Measurements from ENCODE around the gene PLCXD3.

PLCXD3 gene

DNA sequence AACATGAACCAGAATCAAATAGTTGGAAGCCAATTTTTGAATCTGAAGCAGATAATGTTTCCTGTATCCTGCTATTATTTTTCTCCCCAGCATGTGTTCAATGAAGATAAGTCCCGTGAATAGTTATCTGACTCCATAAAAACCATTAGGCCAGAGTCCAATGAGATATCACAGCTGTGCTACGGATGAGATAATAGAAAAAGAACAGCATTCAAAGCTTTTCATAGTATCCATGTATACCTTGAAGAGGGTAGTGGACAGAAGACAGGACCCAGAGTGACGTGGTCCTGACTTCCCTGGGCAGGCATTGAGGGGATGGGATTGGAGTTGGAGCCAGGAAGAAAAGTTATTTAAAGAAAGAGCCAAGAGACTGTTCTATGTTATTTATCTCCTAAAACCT lies 246.4 kb downstream of the PLCXD3 start:
- Histone ChIP-seq H3K36me3 (ENCODE audit: insufficient read depth) (no peaks in the 10 kb centered on the region), H3K4me2 (no peak overlapping the region), H3K27ac (no peak overlapping the region), H3K4me3 (IDR thresholded peaks at IDR 0.05; ENCODE audit: insufficient read depth, low read depth, low read length) (no peak overlapping the region), H3K9ac (no peak overlapping the region), H3K4me1 (ENCODE audit: low read depth, poor library complexity, severe bottlenecking) (no peaks in the 10 kb centered on the region), H4K20me1 (ENCODE audit: insufficient read depth) (no peaks in the 10 kb centered on the region), H3K27me3 (ENCODE audit: insufficient read depth, low read depth) (no peaks in the 10 kb centered on the region), H2AFZ (ENCODE audit: low read depth) (no peak overlapping the region), H3K79me2 (ENCODE audit: insufficient read depth, low read depth) (no peaks in the 10 kb centered on the region)
- TF ChIP-seq, protein P1, sequence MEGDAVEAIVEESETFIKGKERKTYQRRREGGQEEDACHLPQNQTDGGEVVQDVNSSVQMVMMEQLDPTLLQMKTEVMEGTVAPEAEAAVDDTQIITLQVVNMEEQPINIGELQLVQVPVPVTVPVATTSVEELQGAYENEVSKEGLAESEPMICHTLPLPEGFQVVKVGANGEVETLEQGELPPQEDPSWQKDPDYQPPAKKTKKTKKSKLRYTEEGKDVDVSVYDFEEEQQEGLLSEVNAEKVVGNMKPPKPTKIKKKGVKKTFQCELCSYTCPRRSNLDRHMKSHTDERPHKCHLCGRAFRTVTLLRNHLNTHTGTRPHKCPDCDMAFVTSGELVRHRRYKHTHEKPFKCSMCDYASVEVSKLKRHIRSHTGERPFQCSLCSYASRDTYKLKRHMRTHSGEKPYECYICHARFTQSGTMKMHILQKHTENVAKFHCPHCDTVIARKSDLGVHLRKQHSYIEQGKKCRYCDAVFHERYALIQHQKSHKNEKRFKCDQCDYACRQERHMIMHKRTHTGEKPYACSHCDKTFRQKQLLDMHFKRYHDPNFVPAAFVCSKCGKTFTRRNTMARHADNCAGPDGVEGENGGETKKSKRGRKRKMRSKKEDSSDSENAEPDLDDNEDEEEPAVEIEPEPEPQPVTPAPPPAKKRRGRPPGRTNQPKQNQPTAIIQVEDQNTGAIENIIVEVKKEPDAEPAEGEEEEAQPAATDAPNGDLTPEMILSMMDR (conservative IDR thresholded peaks at IDR 0.05; ENCODE audit: low read depth, low read length) = no peak

DNA sequence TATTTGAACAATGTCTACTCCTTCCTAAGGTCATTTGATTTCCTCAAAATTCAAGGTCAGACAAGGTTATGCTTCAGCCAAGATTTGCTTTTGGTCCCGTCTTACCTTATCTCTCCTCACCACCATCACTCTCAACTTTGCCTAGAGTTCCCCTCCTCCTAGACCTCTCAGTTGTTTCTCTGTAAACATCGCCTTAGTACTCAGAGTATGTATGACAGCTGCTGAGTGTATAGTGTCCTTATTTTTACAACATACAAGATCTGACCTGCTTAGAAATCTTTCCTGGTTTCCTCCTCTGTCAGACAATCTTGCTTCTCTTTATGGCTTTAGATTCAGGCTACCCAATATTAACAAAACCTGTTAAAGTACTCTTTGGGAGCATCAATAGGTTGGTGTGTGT lies 247.1 kb downstream of the PLCXD3 start:
- Histone ChIP-seq H3K27ac (no peak overlapping the region), H3K27me3 (ENCODE audit: insufficient read depth, low read depth) (no peaks in the 10 kb centered on the region), H2AFZ (ENCODE audit: low read depth) (no peak overlapping the region), H3K79me2 (ENCODE audit: insufficient read depth, low read depth) (no peaks in the 10 kb centered on the region), H4K20me1 (ENCODE audit: insufficient read depth) (no peaks in the 10 kb centered on the region), H3K4me1 (ENCODE audit: low read depth, poor library complexity, severe bottlenecking) (no peaks in the 10 kb centered on the region), H3K9ac (no peak overlapping the region), H3K36me3 (ENCODE audit: insufficient read depth) (no peaks in the 10 kb centered on the region), H3K4me2 (no peak overlapping the region), H3K4me3 (IDR thresholded peaks at IDR 0.05; ENCODE audit: insufficient read depth, low read depth, low read length) (no peak overlapping the region)
- TF ChIP-seq, protein P1 (conservative IDR thresholded peaks at IDR 0.05; ENCODE audit: low read depth, low read length) = no peak

Measured in KMS-11 (cell line).